CD4-positive, alpha-beta T cell (primary cell): ENCODE data around the gene ATG2A. TPM values are rescaled to one million over a fixed set of nuclear protein-coding genes. Genes with fewer than 3 reads are reported as not detected.
"Not testable (repeated sequence)": the region's sequence is repeated elsewhere in the genome, so short reads cannot be mapped to it uniquely, and the experiment has no call there.

Source experiments
- ATAC-seq: fragments of 200-7000 bp; cut with Tn5 transposase; one replicate; pipeline ENCODE4 v1.10.0; 2022; ENCODE audit warnings: mild to moderate bottlenecking; ENCODE audit not compliant: poor library complexity
- CTCF ChIA-PET: fragments of 350-600 bp; sonication (Branson Sonifier 250); formaldehyde crosslinking; loops from one replicate; lab custom pipeline; 2021; ENCODE audit warnings: antibody characterized with exemption, inconsistent platforms; lab: Charles Lee
- POLR2A ChIA-PET: fragments of 350-600 bp; sonication (Branson Sonifier 250); formaldehyde crosslinking; loops from one replicate; lab custom pipeline; 2021; ENCODE audit warnings: antibody characterized with exemption, inconsistent platforms; lab: Charles Lee
- DNase-seq, 14 experiments: peaks; one replicate each; pipeline ENCODE4 v3.0.0-alpha.2; 2013 to 2020; ENCODE audit warnings: mixed read lengths in 2 of 14
- H3K27ac ChIP-seq, 2 donors: one replicate each; pipeline versions ENCODE4 v1.5.1 to v1.7.0; 2013; ENCODE audit warnings: low read length in 2 of 2, low read depth in 1 of 2, mild to moderate bottlenecking in 1 of 2
- H3K27me3 ChIP-seq, 2 experiments: 1 replicate in 1 of 2; 2 replicates in 1 of 2; pipeline versions ENCODE4 v1.6.1 to v1.7.0; 2013; ENCODE audit warnings: low read length in 2 of 2, control low read depth in 1 of 2, mild to moderate bottlenecking in 1 of 2, moderate library complexity in 1 of 2; ENCODE audit not compliant: insufficient read depth in 2 of 2, control insufficient read depth in 1 of 2
- H3K36me3 ChIP-seq: one replicate; pipeline ENCODE4 v1.6.1; 2013; ENCODE audit warnings: low read length, control low read depth; ENCODE audit not compliant: insufficient read depth
- H3K4me1 ChIP-seq: one replicate; pipeline ENCODE4 v1.6.1; 2013; ENCODE audit warnings: low read length, control low read depth; ENCODE audit not compliant: insufficient read depth
- H3K4me3 ChIP-seq: one replicate; pipeline ENCODE4 v1.5.1; 2013; ENCODE audit warnings: mild to moderate bottlenecking, low read length, moderate library complexity
- H3K9me3 ChIP-seq, 2 experiments: 1 replicate in 1 of 2; 2 replicates in 1 of 2; pipeline versions ENCODE4 v1.6.1 to v1.7.0; 2013; ENCODE audit warnings: low read length in 2 of 2, mild to moderate bottlenecking in 2 of 2, control low read depth in 1 of 2, moderate library complexity in 1 of 2; ENCODE audit not compliant: control insufficient read depth in 1 of 2, insufficient read depth in 1 of 2
- H3K27ac Mint-ChIP-seq: one replicate; pipeline ENCODE4 v1.8.0; 2020; ENCODE audit warnings: mixed read lengths
- H3K27me3 Mint-ChIP-seq: one replicate; pipeline ENCODE4 v1.8.0; 2021; ENCODE audit warnings: mixed read lengths
- H3K36me3 Mint-ChIP-seq: one replicate; pipeline ENCODE4 v1.8.0; 2021; ENCODE audit warnings: low read depth, mixed read lengths
- H3K4me1 Mint-ChIP-seq: one replicate; pipeline ENCODE4 v1.8.0; 2021; ENCODE audit warnings: low read depth, mixed read lengths
- H3K4me3 Mint-ChIP-seq: one replicate; pipeline ENCODE4 v1.8.0; 2020; ENCODE audit warnings: mild to moderate bottlenecking, mixed read lengths
- H3K9me3 Mint-ChIP-seq: one replicate; pipeline ENCODE4 v1.8.0; 2020; ENCODE audit warnings: mixed read lengths
- intact Hi-C, 2 experiments: fragments of 100-400 bp; cut with DNase I in 1 of 2; cut with micrococcal nuclease in 1 of 2; formaldehyde crosslinking; loops; one replicate each; pipeline versions ENCODE4 v1.15.1 to v1.9.0; 2023 to 2025; cut with DNase I, micrococcal nuclease
- total RNA-seq, 174 experiments: library from RNA in 2 of 174; stranded (reverse) in 2 of 174; gene quantifications; one replicate each; pipeline ENCODE4 v1.2.3 and lab custom pipeline; 2021 to 2026
- TF ChIP-seq, protein P1 (sequence below): fragments of 200-600 bp; IDR thresholded peaks from one replicate; pipeline ENCODE4 v1.8.0; 2022; ENCODE audit warnings: antibody characterized with exemption, mild to moderate bottlenecking

Gene ATG2A
- total RNA-seq, 2 experiments from 2014 or later, result 189 to 198 TPM

DNA sequence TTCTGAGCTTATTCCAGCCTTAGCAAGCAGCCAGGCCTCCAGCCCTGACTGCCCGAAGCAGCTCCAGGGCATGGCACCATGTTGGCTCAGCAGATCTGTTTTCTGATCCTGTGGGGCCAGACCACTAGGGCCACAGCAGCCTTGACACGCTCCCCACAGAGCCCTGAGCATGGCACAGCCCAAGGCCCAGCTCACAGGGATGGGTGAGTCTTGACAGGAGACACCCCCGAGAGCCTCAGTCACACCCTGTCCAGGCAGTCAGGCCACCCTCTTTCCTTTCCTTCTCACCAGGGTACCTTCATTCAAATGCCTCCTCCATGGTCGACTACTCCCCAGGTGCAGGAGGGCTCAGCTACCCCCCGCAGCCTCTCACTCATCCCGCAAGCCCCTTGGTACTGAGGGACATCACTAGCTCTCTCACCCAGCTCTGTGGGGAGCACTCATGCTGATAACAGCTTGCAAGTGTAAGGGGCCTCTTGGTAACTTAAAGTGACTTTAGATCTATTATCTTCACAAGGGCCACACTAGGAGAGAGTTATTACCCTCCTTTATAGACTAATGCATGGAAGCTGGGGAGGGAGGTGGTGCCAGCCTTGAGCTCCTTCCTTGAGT, 68.7 kb downstream of the ATG2A start:
- intact Hi-C loops, result loop anchor here (1.0 to 10.0 kb wide), 3 partner anchors 165 to 269 kb away; partner anchors contain the start of genes CDCA5 (in 1 of the 2), ZFPL1 (in 1 of the 2) and ZNHIT2 (in 1 of the 2)
- POLR2A ChIA-PET, result interaction anchor here (0.6 to 27.2 kb wide), 14 partner anchors 16 to 274 kb away, joined by 3 to 767 read pairs (median 4); partner anchors contain the start of genes ARL2, EHD1, FAU and MAJIN
- Mint-ChIP-seq H3K27me3 (no peaks in the 10 kb centered on the region), H3K27ac (peak overlapping the region; percentile 73), H3K36me3 (peaks cover 22% of the 10 kb centered on the region), H3K4me1 (peaks cover 72% of the 10 kb centered on the region), H3K4me3 (peak overlapping the region; percentile 30), H3K9me3 (no peaks in the 10 kb centered on the region)
- Histone ChIP-seq H3K36me3 (peaks cover 12% of the 10 kb centered on the region), H3K4me1 (peaks cover 84% of the 10 kb centered on the region), H3K4me3 (no peak overlapping the region), H3K27me3 (no peaks in the 10 kb centered on the region), H3K27ac (peak overlapping the region in 1 of 2 donors; percentile 34), H3K9me3 (no peaks in the 10 kb centered on the region)
- CTCF ChIA-PET, result interaction anchor here (0.5 to 12.7 kb wide), 14 partner anchors 11 to 166 kb away, joined by 3 to 136 read pairs (median 4); partner anchors contain the start of genes ARL2, EHD1, RASGRP2 and SF1
- TF ChIP-seq, protein P1, sequence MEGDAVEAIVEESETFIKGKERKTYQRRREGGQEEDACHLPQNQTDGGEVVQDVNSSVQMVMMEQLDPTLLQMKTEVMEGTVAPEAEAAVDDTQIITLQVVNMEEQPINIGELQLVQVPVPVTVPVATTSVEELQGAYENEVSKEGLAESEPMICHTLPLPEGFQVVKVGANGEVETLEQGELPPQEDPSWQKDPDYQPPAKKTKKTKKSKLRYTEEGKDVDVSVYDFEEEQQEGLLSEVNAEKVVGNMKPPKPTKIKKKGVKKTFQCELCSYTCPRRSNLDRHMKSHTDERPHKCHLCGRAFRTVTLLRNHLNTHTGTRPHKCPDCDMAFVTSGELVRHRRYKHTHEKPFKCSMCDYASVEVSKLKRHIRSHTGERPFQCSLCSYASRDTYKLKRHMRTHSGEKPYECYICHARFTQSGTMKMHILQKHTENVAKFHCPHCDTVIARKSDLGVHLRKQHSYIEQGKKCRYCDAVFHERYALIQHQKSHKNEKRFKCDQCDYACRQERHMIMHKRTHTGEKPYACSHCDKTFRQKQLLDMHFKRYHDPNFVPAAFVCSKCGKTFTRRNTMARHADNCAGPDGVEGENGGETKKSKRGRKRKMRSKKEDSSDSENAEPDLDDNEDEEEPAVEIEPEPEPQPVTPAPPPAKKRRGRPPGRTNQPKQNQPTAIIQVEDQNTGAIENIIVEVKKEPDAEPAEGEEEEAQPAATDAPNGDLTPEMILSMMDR, result no peak
- DNase-seq (peak in 1 of 14 experiments; percentile 14), ATAC-seq (no peak)

DNA sequence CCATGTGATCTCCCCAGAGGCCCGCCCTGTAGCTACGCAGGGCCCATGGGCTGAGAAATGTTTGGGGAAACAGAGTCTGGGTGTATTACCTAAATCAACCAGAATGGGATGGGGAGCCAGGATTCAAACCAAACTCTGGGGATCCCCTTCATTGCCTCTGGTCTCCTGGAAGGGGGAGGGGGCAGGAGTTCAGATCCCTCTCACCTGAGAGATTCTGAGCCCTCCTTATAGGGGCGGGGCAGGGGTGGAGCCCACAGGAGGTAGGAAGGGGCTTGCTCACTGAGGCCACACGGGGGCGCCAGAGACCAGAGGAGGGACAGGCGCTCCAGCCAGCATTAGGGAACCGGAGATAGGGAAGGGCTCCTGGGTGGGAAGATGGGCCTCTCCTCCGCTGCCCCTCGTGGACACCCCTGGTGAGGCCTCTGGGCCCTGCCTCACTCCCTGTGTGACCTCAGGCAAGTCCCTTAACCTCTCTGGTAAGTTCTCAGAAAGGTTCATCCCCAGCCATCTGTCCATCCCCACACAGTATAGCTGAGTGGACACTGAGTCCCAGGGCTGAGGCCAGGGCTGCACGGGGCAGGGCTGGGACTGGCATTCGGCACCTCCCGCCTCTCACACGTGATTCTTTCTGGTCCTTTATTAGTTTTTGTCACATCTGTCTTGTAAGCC, 69.9 kb downstream of the ATG2A start:
- ATAC-seq (peak; percentile 62), DNase-seq (peak; percentile 87 to 98 (median 92))
- Histone ChIP-seq H3K4me3 (no peak overlapping the region), H3K36me3 (peaks cover 2% of the 10 kb centered on the region), H3K27me3 (no peaks in the 10 kb centered on the region), H3K9me3 (no peaks in the 10 kb centered on the region), H3K27ac (no peak overlapping the region), H3K4me1 (peaks cover 77% of the 10 kb centered on the region)
- TF ChIP-seq, protein P1, result peak; percentile 97
- Mint-ChIP-seq H3K27ac (peak overlapping the region; percentile 85), H3K27me3 (no peaks in the 10 kb centered on the region), H3K4me3 (peak overlapping the region; percentile 76), H3K9me3 (no peaks in the 10 kb centered on the region), H3K36me3 (peaks cover 10% of the 10 kb centered on the region), H3K4me1 (peaks cover 64% of the 10 kb centered on the region)
- ChIA-PET CTCF (interaction anchor here (0.8 to 12.7 kb wide), 14 partner anchors 12 to 1464 kb away, joined by 3 to 136 read pairs (median 4); partner anchors contain the start of genes EHD1, MEN1 and RASGRP2), POLR2A (interaction anchor here (0.7 to 27.2 kb wide), 8 partner anchors 17 to 268 kb away, joined by 3 to 767 read pairs (median 6); partner anchors contain the start of genes ARL2, EHD1, MAJIN and SF1)
- intact Hi-C loops, result loop anchor here (1.0 to 10.0 kb wide), 4 partner anchors 47 to 270 kb away; partner anchors contain the start of genes ZNHIT2 (in 2 of the 2), CDCA5 (in 1 of the 2) and ZFPL1 (in 1 of the 2)

DNA sequence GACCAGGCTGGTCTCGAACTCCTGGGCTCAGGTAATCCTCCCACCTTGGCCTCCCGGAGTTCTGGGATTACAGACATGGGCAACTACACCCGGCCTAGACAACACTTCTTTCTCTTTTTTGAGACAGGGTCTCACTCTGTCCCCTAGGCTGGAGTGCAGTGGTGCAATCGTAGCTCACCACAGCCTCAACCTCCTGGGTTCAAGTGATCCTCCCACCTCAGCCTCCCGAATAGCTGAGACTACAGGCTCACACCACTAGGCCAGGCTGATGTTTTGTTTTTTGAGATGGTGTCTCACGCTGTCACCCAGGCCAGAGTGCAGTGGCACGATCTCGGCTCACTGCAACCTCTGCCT, 71.3 kb downstream of the ATG2A start:
- ChIA-PET CTCF (interaction anchor here (0.9 to 12.7 kb wide), 5 partner anchors 16 to 62 kb away, joined by 3 to 136 read pairs (median 7); no protein-coding TSS in a partner anchor), POLR2A (interaction anchor here (0.9 to 27.2 kb wide), 4 partner anchors 18 to 250 kb away, joined by 3 to 767 read pairs (median 156); partner anchors contain the start of genes EHD1, SF1 and VPS51)
- H3K4me1 ChIP-seq, result peaks cover 63% of the 10 kb centered on the region
- Mint-ChIP-seq H3K27ac (peak overlapping the region; percentile 21), H3K4me1 (peaks cover 51% of the 10 kb centered on the region)
- not testable (repeated sequence) for H3K4me3 Mint-ChIP-seq, H3K27me3 ChIP-seq, H3K36me3 Mint-ChIP-seq, H3K4me3 ChIP-seq, DNase-seq, H3K9me3 Mint-ChIP-seq, H3K27ac ChIP-seq, H3K27me3 Mint-ChIP-seq, ATAC-seq, H3K9me3 ChIP-seq, H3K36me3 ChIP-seq
- intact Hi-C loops, result loop anchor here (2.0 to 10.0 kb wide), 4 partner anchors 13 to 272 kb away; partner anchors contain the start of genes CDCA5 (in 1 of the 2), ZFPL1 (in 1 of the 2) and ZNHIT2 (in 1 of the 2)
